ENCODE results near the gene CALN1.
"Not testable (repeated sequence)": the region's sequence is repeated elsewhere in the genome, so short reads cannot be mapped to it uniquely, and the experiment has no call there.

The CALN1 gene

GRCh38 chr7:71740174-71740560 is 672.0 kb downstream of the CALN1 start:
- Histone ChIP-seq H3K9ac (ENCODE audit: insufficient read length, low read depth) (no peak overlapping the region), H3K4me3 (ENCODE audit: insufficient read length, low read depth) (no peak overlapping the region), H3K36me3 (ENCODE audit: insufficient read depth, insufficient read length, low read length) (no peaks in the 10 kb centered on the region), H3K27me3 (ENCODE audit: insufficient read depth, insufficient read length) (no peaks in the 10 kb centered on the region), H3K9me3 (ENCODE audit: insufficient read depth, low read length) (no peaks in the 10 kb centered on the region), H3K4me1 (ENCODE audit: insufficient read depth, insufficient read length) (peaks cover 2% of the 10 kb centered on the region)
- DNase-seq (ENCODE audit: low read depth, low spot score), result no peak
- no peak for TF ChIP-seq YY1 (IDR thresholded peaks at IDR 0.05; ENCODE audit: insufficient read depth, insufficient read length)
- TF ChIP-seq ZNF274 (IDR thresholded peaks at IDR 0.05; ENCODE audit: low read depth, low read length), result no peak
- no peak for TF ChIP-seq SUZ12 (IDR thresholded peaks at IDR 0.05; ENCODE audit: extremely low read depth, insufficient read depth, insufficient read length)

DNA sequence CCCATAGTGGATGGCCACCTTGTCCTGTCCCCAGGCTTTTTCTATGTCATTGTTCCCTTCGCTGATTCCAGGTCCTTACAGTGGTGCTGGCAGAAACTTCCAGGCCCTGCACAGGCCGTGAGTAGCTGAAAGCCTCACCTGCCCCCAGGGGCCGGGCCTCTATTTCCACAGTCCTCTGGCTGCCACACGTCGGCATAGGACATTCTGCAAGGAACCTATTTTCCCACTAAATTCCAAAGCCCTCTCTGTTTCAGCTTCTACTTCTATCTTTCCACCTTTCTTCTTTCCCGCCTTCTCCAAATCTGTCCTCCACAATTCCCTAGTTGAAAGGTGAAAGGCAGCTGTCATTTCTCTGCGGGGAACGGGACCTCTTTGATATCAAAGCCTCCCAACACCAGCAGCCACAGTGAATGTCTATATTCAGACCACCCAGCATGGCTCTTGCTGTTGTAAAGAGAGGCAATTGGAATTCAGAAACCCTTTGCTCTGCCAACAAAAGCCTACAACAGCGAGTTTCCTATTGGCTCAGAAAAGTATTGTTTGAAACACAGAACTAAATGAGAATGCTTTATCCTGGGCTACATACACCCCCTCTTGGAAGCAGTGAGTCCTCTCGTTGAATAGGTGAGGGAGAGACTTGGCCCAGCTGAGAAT is 672.5 kb downstream of the CALN1 start:
- Histone ChIP-seq H3K4me1 (ENCODE audit: insufficient read depth, insufficient read length) (peaks cover 2% of the 10 kb centered on the region), H3K4me3 (ENCODE audit: insufficient read length, low read depth) (no peak overlapping the region), H3K27me3 (ENCODE audit: insufficient read depth, insufficient read length) (no peaks in the 10 kb centered on the region), H3K36me3 (ENCODE audit: insufficient read depth, insufficient read length, low read length) (no peaks in the 10 kb centered on the region), H3K9me3 (ENCODE audit: insufficient read depth, low read length) (no peaks in the 10 kb centered on the region), H3K9ac (ENCODE audit: insufficient read length, low read depth) (no peak overlapping the region)
- TF ChIP-seq YY1 (IDR thresholded peaks at IDR 0.05; ENCODE audit: insufficient read depth, insufficient read length), result no peak
- TF ChIP-seq SUZ12 (IDR thresholded peaks at IDR 0.05; ENCODE audit: extremely low read depth, insufficient read depth, insufficient read length), result no peak
- TF ChIP-seq ZNF274 (IDR thresholded peaks at IDR 0.05; ENCODE audit: low read depth, low read length), result no peak
- DNase-seq (ENCODE audit: low read depth, low spot score), result peak; percentile 84

DNA sequence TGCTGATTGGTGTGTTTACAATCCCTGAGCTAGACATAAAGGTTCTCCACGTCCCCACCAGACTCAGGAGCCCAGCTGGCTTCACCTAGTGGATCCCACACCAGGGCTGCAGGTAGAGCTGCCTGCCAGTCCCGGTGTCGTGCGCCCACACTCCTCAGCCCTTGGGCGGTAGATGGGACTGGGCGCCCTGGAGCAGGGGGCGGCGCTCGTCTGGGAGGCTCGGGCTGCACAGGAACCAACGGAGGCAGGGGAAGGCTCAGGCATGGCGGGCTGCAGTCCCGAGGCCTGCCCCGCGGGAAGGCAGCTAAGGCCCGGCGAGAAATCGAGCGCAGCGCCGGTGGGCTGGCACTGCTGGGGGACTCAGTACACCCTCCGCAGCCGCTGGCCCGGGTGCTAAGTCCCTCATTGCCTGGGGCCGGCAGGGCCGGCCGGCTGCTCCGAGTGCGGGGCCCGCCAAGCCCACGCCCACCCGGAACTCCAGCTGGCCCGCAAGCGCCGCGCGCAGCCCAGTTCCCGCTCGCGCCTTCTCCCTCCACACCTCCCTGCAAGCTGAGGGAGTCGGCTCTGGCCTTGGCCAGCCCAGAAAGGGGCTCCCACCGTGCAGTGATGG is 674.1 kb downstream of the CALN1 start:
- not testable (repeated sequence) for H3K36me3 ChIP-seq (ENCODE audit: insufficient read depth, insufficient read length, low read length); H3K4me1 ChIP-seq (ENCODE audit: insufficient read depth, insufficient read length); H3K4me3 ChIP-seq (ENCODE audit: insufficient read length, low read depth); H3K9ac ChIP-seq (ENCODE audit: insufficient read length, low read depth); DNase-seq (ENCODE audit: low read depth, low spot score); H3K9me3 ChIP-seq (ENCODE audit: insufficient read depth, low read length); H3K27me3 ChIP-seq (ENCODE audit: insufficient read depth, insufficient read length)

DNA sequence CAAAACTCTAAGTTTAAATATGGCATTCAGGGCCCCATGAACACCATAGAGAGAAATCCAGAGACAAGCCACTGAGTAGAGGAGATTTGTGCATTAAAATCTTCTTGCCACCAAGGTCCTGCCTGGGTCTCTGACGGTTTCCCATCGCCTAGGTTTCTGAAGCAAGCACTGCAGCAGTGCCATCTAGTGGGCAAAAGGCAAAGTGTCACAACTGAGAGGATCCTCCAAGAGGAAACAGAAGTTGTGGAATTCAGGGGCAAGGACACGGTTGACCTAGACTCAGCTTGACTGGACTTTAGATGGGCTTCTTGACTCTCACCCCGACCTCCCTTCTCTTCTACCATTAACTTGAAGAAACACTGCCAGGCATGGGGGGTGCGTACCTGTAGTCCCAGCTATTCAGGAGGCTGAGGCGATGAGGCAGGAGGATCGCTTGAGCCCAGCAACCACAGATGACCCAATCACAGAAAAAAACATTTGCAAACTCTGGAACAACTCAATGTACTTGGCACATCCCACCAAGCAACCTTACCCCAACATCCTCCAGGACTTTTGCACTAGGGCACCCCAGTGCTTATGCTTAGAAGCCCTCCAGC is 676.1 kb downstream of the CALN1 start:
- TF ChIP-seq SUZ12 (IDR thresholded peaks at IDR 0.05; ENCODE audit: extremely low read depth, insufficient read depth, insufficient read length) (no peak), ZNF274 (IDR thresholded peaks at IDR 0.05; ENCODE audit: low read depth, low read length) (no peak), YY1 (IDR thresholded peaks at IDR 0.05; ENCODE audit: insufficient read depth, insufficient read length) (no peak)
- no peaks in the 10 kb centered on the region for H3K36me3 ChIP-seq (ENCODE audit: insufficient read depth, insufficient read length, low read length)
- no peaks in the 10 kb centered on the region for H3K27me3 ChIP-seq (ENCODE audit: insufficient read depth, insufficient read length)
- DNase-seq (ENCODE audit: low read depth, low spot score), result peak; percentile 90
- H3K9me3 ChIP-seq (ENCODE audit: insufficient read depth, low read length), result no peaks in the 10 kb centered on the region; the same call in 1 of the 2 replicates
- H3K4me1 ChIP-seq (ENCODE audit: insufficient read depth, insufficient read length), result peaks cover 2% of the 10 kb centered on the region
- H3K4me3 ChIP-seq (ENCODE audit: insufficient read length, low read depth), result no peak overlapping the region
- no peak overlapping the region for H3K9ac ChIP-seq (ENCODE audit: insufficient read length, low read depth)

DNA sequence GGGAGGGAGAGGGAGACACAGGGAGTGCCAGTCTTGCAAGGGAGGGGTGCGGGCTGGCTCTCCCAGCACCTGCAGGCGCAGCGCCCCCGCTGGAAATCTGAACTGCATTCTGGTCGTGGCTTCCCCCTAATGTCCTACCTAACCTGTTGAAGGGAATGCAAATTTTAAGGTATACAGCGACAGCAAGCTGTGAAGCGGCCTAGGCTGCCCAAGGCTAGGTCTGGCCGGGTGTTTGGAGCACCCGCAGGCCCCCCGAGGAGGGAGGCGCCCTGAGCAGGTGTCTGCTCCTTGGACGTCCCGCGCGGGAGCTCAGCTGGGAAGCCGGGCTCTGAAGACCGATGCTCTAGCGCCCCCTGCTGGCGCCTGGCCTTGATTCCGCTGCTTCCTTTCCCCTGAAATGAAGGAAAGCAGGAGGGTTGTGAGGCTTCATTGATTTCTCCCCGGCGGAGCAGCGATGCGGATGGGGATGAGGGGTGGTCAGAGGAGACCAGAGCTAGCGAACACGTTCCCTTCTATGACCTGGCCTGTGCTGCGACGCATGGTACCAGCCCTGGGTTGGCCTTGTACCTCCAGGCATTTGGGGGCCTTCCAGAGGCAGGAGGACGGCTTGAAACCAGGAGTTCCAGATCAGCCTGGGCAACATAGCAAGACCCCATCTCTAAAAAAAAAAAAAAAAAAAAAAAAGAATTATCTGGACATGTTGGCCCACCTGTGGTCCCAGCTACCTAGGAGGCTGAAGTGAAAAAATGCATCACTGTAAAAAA is 678.8 kb downstream of the CALN1 start:
- Histone ChIP-seq H3K9ac (ENCODE audit: insufficient read length, low read depth) (no peak overlapping the region), H3K27me3 (ENCODE audit: insufficient read depth, insufficient read length) (no peaks in the 10 kb centered on the region), H3K4me1 (ENCODE audit: insufficient read depth, insufficient read length) (peaks cover 2% of the 10 kb centered on the region), H3K9me3 (ENCODE audit: insufficient read depth, low read length) (no peaks in the 10 kb centered on the region; the same call in 1 of the 2 replicates), H3K36me3 (ENCODE audit: insufficient read depth, insufficient read length, low read length) (no peaks in the 10 kb centered on the region), H3K4me3 (ENCODE audit: insufficient read length, low read depth) (no peak overlapping the region)
- TF ChIP-seq YY1 (IDR thresholded peaks at IDR 0.05; ENCODE audit: insufficient read depth, insufficient read length), result no peak
- TF ChIP-seq ZNF274 (IDR thresholded peaks at IDR 0.05; ENCODE audit: low read depth, low read length), result no peak
- TF ChIP-seq SUZ12 (IDR thresholded peaks at IDR 0.05; ENCODE audit: extremely low read depth, insufficient read depth, insufficient read length), result no peak
- peak; percentile 90 for DNase-seq (ENCODE audit: low read depth, low spot score)

- Histone ChIP-seq H3K4me3 (ENCODE audit: insufficient read length, low read depth) (no peak overlapping the region), H3K27me3 (ENCODE audit: insufficient read depth, insufficient read length) (no peaks in the 10 kb centered on the region), H3K9me3 (ENCODE audit: insufficient read depth, low read length) (no peaks in the 10 kb centered on the region; the same call in 1 of the 2 replicates), H3K36me3 (ENCODE audit: insufficient read depth, insufficient read length, low read length) (no peaks in the 10 kb centered on the region), H3K4me1 (ENCODE audit: insufficient read depth, insufficient read length) (peaks cover 2% of the 10 kb centered on the region), H3K9ac (ENCODE audit: insufficient read length, low read depth) (no peak overlapping the region)
- TF ChIP-seq SUZ12 (IDR thresholded peaks at IDR 0.05; ENCODE audit: extremely low read depth, insufficient read depth, insufficient read length), result no peak
- TF ChIP-seq ZNF274 (IDR thresholded peaks at IDR 0.05; ENCODE audit: low read depth, low read length), result no peak
- TF ChIP-seq YY1 (IDR thresholded peaks at IDR 0.05; ENCODE audit: insufficient read depth, insufficient read length), result no peak
- no peak for DNase-seq (ENCODE audit: low read depth, low spot score)
These were observed 680.4 kb downstream of the CALN1 start for GRCh38 chr7:71731740-71732139.
